Activated CD8-positive, alpha-beta memory T cell treated with anti-CD3 and anti-CD28 coated beads for 1 hour (primary cell): ENCODE measurements around the gene MYO1G.
"Not testable (repeated sequence)": the region's sequence is repeated elsewhere in the genome, so short reads cannot be mapped to it uniquely, and the experiment has no call there.

Experiments used
- DNase-seq, 2 donors: peaks; one replicate each; pipeline ENCODE4 v3.0.0-alpha.2; 2020; ENCODE audit warnings: low read depth in 1 of 2; ENCODE audit errors: extremely low read depth in 1 of 2

Gene MYO1G

DNA sequence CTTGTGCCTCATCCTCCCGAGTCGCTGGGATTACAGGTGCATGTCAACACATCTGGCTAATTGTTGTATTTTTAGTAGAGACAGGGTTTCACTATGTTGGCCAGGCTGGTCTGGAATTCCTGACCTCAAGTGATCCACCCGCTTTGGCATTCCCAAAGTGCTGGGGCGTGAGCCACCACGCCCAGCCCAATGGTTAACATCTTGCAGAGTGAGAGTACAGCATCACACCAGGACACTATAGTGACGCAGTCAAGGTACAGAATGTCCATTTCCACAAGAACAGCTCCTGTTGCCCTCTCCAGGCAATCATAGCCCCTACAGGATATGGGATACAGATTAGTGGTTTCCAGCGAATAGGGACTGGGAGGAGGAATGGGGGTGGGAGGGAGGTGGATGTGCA, 34.0 kb downstream of the MYO1G start:
- DNase-seq = no peak

DNA sequence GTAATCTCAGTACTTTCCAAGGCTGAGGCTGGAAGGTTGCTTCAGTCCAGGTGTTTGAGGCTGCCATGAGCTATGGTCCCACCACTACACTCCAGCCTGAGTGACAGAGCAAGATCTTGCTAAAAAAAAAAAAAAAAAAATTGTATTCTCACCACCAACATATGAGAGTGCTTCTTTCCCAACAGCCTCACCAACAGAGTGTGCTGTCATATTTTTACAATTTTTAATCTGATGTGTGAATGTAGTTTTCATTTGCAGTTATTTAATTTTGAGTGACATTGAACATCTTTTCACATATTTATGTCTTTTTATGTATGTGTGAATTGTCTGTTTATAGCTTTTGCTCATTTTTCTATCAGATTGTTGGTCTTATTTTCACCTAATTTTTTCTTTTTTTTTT, 35.2 kb downstream of the MYO1G start:
- DNase-seq = no peak

DNA sequence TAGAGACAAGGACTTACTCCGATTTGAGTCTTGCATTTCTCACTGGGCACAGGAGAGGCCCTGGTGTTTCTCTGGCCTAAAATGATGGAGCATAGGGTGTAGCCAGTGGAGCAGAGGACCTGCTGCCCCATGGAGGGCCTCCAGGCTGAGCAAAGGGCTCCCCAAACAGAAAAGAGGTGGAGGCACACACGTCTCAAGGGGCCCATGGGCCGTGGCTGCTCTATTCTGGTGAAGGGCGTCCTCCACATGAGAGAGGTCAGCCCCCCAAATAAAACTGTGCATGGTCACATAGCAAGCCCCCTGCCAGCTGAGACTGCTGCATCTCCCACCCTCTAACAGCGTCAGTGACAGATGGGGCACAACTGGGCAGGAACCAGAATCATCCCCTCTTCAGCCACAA, 41.4 kb downstream of the MYO1G start:
- DNase-seq = no peak

DNA sequence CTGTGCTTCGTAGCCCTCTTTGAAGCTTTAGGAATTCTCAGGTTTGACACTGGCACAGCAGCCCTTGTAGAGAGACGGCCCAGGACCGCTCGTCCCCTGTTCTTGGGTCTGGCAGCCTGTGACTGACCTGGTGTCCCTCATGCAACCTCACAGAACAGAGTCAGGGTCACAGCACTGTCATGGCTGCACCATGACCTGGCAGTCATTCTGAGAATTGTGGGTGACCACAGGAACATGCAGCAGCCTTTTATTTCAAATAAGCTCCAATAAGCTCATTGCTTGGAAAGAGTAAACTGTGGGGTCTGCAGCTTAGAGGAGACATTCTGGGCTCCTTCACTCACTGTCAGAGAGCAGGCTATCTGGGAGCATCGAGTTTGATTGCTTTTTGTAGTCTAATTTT, 42.5 kb downstream of the MYO1G start:
- no peak for DNase-seq

DNA sequence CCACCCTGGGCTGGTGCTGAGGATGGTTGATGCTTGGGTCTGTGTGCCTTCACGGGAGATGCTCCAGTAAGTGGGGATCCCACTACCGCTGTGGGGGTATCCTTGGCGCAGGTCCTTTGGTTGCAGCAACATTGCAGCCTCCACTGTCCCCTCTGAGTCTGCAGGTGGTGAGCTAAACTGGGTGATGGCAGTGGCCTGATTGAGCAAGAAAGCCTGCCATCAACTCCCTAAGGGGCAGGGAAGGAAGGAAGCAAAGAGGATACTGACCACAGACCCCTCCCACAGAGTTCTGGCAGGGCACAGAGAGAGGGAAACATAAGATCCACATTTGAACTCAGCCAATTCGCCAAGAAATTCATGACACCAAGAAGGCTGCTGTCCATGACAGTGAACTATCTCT, 43.2 kb downstream of the MYO1G start:
- DNase-seq = no peak

DNA sequence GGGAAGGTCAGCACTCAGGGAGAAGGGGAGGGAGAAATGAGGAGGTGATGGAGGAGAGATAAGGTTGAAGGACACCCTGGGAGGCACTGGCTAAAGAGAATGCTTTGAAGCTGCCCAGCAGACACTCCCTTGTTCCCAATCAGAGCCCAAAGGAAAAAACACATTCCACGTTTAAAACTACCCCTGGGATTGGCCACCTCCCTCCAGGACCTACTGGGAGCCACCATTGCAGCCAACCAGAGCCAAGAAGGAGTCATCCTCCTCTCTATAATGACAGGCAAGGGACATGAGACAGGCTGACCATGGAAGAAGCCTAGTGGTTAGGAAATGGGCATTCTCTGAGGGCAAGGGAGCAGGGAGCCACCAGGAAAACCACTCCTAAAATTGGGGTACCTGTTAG, 43.8 kb downstream of the MYO1G start:
- no peak for DNase-seq

DNA sequence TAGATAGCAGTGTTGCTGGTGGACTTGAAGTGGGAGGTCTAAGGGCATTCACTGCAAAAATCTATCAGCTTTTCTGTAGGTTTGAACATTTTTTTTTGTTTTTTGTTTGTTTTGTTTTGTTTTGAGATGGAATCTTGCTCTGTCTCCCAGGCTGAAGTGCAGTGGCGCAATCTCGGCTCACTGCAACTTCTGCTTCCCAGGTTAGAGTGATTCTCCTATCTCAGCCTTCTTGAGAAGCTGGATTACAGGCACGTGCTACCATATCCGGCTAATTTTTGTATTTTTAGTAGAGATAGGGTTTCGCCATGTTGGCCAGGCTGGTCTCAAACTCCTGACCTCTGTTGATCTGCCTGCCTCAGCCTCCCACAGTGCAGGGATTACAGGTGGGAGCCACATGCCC, 44.3 kb downstream of the MYO1G start:
- not testable (repeated sequence) for DNase-seq

DNA sequence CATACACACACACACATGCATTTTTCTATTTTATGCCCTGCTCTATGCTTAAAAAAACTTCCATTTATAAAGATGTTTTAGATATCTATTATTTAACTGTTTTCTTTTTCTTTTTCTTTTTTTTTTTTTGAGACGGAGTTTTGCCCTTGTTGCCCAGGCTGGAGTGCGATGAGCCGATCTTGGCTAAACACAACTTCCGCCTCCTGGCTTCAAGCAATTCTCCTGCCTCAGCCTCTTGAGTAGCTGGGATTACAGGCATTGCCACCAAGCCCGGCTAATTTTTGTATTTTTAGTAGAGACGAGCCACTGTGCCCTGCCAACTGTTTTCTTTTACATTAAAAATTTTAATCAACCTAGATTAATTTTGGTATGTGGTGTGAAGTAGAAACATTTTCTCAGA, 47.9 kb downstream of the MYO1G start:
- DNase-seq = no peak

DNA sequence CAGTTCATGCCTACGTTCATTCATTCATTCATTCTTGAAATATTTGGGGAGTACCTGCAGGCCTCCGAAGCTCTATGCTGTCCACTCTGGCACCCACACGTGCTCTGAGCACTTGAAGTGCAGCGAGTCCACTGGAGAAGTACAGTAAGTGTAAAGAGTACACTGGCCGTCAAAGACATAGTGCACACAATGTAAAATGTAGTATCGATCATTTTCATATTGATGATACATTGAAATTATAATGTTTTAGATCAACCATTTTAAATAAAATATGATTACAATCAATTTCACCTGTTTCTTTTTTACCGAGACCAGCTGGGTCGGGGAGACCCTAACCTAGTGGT, 56.5 kb downstream of the MYO1G start:
- DNase-seq = no peak

DNA sequence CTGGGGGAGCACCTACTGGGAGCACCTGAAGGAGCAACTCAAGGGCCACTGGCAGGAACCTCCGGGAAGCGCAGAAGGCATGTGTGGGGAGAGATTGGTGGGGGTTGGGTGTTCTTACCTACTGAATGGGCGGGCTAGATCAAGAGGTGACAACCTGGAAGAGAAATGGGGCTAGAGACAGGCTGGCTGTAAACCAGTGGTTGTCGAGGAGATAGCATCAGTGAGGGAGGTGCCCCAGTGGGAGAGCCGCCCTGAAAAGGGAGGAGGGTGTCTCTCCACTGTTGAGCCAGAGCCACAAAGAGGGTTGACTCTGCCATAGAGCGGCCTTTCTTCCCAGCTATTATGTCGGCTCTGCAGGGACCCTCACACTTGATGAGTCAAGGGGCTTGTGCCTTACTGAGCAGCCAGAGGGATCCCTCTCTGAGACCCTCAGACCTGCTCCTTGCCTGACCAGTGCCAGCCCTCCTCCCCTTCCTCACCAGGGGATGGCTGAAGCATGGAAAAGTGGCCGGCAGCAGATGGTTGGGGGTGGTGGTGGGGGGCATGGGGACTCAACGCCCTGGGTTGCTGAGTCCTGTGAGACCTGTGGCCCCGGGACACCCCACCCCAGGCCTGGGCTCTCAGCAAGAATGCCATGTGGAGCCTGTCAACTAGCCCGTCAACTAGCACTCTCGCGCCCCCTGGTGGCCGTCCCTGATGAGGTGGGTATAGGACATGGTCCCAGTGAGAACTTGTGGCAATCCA, 57.0 kb downstream of the MYO1G start:
- peak; percentile 92 to 95 for DNase-seq

DNA sequence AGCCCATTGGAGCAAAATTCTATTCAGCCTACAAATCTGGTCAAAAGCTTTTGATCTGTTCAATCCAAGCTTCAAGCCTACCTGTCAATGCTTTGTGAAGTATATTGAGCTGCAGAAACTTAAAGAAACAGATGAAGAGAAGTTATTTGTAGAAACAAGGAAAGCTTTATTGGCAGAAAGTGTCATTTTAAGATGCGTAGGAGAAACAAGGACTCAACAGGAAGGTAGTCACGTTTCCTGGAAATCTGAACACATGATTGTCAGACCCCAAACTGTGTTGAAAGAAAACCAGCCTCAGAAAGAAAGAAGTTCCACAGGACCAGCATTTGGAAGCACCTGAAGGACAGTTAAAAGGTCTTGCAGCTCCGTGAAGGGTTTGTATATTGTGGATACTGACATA, 58.7 kb downstream of the MYO1G start:
- DNase-seq = no peak

DNA sequence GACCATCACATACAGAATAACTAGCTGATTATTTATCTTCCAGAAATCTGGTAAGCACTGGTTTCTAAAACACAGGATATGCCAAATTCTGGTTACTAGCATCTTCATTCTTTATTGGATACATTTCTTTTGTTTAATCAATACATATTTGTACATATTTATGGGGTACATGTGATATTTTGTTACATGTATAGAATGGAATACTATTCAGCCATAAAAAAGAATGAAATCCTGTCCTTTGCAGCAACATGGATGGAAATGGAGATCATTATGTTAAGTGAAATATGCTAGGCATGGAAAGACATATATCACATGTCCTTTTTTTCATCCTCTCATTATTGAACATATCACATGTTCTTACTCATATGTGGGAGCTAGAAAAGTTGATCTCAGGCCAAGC, 60.8 kb downstream of the MYO1G start:
- no peak for DNase-seq

DNA sequence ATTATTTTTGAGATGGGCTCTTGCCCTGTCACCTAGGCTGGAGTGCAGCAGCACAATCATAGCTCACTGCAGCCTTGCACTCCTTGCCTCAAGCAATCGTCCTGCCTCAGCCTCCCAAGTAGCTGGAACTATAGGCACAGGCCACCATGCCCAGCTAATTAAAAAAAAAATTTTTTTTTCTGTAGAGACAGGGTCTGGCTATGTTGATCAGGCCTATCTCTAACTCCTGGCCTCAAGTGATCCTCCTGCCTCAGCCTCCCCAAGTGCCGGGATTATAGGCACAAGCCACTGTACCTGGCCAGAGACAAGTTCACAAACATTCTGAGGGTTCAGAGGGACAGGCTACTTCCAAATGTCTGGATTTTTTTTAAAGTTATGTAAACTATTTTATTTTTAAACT, 61.4 kb downstream of the MYO1G start:
- no peak for DNase-seq

DNA sequence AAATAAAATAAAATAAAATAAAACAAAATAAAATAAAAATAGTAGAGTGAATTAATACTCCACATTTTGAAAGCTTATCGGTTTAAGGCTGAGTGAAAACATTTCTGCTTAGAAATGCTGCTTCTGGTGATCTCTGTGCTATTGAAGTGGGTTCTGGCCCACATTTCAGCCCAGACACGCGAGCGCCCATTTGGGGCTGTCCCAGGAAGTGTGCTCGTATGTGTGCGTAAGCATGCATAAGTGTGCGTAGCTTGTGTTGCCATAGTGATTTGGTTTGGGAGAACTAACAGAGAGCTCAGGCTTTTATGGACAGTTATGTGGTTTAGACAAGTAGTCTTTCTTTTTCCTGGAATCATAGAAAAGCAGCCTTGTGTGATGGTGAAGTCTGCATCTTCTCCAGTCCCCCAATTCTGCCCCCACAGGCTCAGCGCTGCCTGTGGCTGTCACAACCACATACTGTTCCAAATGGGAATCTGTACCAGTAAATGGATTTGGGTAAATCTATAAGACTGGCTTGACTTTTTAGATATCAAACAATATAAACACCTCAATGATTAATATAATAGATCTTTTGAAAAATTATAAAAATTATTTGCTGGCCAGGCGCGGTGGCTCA, 63.7 kb downstream of the MYO1G start:
- peak; percentile 24 to 52 for DNase-seq

DNA sequence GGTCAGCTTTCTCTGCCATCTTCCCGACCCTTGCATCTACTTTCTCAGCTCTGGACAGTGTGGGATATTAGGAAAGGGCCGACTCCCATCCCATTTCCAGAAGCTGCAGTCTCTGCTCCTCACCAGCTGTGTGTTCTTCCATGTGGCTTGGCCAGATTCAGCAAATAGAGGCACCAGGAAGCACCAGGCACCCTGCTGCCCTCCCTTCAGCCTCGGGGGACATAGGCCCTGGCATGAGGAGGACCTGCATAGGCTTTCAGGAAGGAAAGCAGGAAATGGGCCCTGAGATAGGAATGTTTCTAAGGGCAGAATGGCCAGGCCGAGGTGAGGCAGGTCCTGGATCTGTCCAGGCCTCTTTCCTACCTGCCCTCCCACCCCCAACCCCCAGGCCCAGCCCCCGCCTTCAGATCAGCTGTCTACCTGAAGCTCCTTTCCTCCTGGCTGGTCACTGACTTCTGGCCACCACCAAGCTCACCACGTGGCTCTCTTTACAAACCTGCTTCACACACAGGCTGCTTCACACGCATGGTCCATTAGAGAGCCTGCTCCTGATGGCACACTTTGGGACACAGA, 66.0 kb downstream of the MYO1G start:
- DNase-seq = no peak
